Panc1 (cell line): ENCODE data around the gene ERBB3.

ENCODE experiments used
- POLR2AphosphoS5 ChIP-seq: IDR thresholded peaks from 2 replicates; pipeline ENCODE4 v1.6.1; 2012; ENCODE audit warnings: mild to moderate bottlenecking, low read depth, low read length, moderate library complexity
- TF ChIP-seq, protein P1 (sequence below), 2 experiments: IDR thresholded peaks; 2 replicates each; pipeline ENCODE4 v1.6.1; 2011 to 2012; ENCODE audit warnings: low read depth in 2 of 2, control low read depth in 1 of 2, low read length in 1 of 2, mild to moderate bottlenecking in 1 of 2, moderate library complexity in 1 of 2; ENCODE audit not compliant: insufficient read depth in 1 of 2
- TF ChIP-seq, protein P2 (sequence below): fragments of 450-650 bp; IDR thresholded peaks from 2 replicates; pipeline ENCODE4 v1.5.1; 2017; ENCODE audit warnings: mild to moderate bottlenecking

DNA sequence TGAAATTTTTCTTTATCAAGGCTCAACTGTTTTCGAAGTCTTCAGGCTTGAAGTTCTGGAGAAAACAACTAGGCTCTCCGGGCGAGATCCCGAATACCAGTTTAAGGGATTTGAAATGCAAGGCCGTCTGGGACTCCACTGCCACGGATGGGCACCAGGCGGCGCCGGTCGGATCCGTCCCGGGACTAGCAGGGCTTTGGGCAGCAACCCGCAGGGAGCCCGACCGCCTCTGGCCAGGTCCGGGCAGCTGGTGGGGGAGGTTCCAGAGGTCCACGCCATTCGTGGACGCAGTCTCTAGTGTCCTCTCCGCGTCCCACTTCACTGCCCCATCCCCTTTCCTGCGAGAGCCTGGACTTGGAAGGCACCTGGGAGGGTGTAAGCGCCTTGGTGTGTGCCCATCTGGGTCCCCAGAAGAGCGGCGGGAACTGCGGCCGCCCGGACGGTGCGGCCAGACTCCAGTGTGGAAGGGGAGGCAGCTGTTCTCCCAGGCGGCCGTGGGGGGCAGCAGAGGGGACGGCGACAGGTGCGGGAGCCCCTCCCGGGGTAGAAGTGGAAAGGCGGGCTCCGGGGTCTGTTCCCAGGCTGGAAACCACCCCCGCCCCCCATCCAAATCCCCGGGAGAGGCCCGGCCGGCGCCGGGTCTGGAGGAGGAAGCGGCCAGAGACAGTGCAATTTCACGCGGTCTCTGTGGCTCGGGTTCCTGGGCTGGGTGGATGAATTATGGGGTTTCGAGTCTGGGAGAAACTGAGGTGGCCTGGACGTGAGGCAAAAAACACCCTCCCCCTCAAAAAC, 838 bp upstream of the ERBB3 start:
- 0 out of 2 replicates have a peak, but pooled peaks have one; percentile 44 for TF ChIP-seq POLR2AphosphoS5
- TF ChIP-seq, protein P1, sequence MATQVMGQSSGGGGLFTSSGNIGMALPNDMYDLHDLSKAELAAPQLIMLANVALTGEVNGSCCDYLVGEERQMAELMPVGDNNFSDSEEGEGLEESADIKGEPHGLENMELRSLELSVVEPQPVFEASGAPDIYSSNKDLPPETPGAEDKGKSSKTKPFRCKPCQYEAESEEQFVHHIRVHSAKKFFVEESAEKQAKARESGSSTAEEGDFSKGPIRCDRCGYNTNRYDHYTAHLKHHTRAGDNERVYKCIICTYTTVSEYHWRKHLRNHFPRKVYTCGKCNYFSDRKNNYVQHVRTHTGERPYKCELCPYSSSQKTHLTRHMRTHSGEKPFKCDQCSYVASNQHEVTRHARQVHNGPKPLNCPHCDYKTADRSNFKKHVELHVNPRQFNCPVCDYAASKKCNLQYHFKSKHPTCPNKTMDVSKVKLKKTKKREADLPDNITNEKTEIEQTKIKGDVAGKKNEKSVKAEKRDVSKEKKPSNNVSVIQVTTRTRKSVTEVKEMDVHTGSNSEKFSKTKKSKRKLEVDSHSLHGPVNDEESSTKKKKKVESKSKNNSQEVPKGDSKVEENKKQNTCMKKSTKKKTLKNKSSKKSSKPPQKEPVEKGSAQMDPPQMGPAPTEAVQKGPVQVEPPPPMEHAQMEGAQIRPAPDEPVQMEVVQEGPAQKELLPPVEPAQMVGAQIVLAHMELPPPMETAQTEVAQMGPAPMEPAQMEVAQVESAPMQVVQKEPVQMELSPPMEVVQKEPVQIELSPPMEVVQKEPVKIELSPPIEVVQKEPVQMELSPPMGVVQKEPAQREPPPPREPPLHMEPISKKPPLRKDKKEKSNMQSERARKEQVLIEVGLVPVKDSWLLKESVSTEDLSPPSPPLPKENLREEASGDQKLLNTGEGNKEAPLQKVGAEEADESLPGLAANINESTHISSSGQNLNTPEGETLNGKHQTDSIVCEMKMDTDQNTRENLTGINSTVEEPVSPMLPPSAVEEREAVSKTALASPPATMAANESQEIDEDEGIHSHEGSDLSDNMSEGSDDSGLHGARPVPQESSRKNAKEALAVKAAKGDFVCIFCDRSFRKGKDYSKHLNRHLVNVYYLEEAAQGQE (IDR thresholded peaks at IDR 0.05; ENCODE audit: insufficient read depth in 1 of 2, low read depth in 2 of 2, low read length in 1 of 2): no peak
- TF ChIP-seq, protein P2, sequence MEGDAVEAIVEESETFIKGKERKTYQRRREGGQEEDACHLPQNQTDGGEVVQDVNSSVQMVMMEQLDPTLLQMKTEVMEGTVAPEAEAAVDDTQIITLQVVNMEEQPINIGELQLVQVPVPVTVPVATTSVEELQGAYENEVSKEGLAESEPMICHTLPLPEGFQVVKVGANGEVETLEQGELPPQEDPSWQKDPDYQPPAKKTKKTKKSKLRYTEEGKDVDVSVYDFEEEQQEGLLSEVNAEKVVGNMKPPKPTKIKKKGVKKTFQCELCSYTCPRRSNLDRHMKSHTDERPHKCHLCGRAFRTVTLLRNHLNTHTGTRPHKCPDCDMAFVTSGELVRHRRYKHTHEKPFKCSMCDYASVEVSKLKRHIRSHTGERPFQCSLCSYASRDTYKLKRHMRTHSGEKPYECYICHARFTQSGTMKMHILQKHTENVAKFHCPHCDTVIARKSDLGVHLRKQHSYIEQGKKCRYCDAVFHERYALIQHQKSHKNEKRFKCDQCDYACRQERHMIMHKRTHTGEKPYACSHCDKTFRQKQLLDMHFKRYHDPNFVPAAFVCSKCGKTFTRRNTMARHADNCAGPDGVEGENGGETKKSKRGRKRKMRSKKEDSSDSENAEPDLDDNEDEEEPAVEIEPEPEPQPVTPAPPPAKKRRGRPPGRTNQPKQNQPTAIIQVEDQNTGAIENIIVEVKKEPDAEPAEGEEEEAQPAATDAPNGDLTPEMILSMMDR: peak; percentile 96
